NT2/D1 (cell line): Measurements from ENCODE around the gene SCN8A.
"Not testable (repeated sequence)": the region's sequence is repeated elsewhere in the genome, so short reads cannot be mapped to it uniquely, and the experiment has no call there.

ENCODE experiments used
- DNase-seq: peaks from one replicate; pipeline ENCODE4 v3.0.0-alpha.2; 2011; ENCODE audit warnings: low read depth, low spot score
- H3K27me3 ChIP-seq: 2 replicates; pipeline ENCODE4 v1.6.0; 2011; ENCODE audit warnings: mild to moderate bottlenecking; ENCODE audit not compliant: insufficient read length, insufficient read depth
- H3K36me3 ChIP-seq: 2 replicates; pipeline ENCODE4 v1.6.1; 2011; ENCODE audit warnings: mild to moderate bottlenecking, low read length, mixed read lengths; ENCODE audit not compliant: insufficient read depth, insufficient read length
- H3K4me1 ChIP-seq: 2 replicates; pipeline ENCODE4 v1.5.1; 2011; ENCODE audit not compliant: insufficient read depth, insufficient read length
- H3K4me3 ChIP-seq: 2 replicates; pipeline ENCODE4 v1.5.1; 2011; ENCODE audit warnings: low read depth; ENCODE audit not compliant: insufficient read length
- H3K9ac ChIP-seq: 2 replicates; pipeline ENCODE4 v1.6.0; 2011; ENCODE audit warnings: low read depth; ENCODE audit not compliant: insufficient read length
- H3K9me3 ChIP-seq: 2 replicates; pipeline ENCODE4 v1.5.1; 2011; ENCODE audit warnings: mild to moderate bottlenecking, low read length; ENCODE audit not compliant: insufficient read depth
- SUZ12 ChIP-seq: IDR thresholded peaks from 2 replicates; pipeline ENCODE4 v1.6.1; 2011; ENCODE audit not compliant: insufficient read length, insufficient read depth; ENCODE audit errors: extremely low read depth
- YY1 ChIP-seq: IDR thresholded peaks from 2 replicates; pipeline ENCODE4 v1.6.1; 2011; ENCODE audit not compliant: insufficient read length, insufficient read depth
- ZNF274 ChIP-seq: IDR thresholded peaks from 2 replicates; pipeline ENCODE4 v1.6.1; 2011; ENCODE audit warnings: mild to moderate bottlenecking, low read depth, low read length

Gene SCN8A

DNA sequence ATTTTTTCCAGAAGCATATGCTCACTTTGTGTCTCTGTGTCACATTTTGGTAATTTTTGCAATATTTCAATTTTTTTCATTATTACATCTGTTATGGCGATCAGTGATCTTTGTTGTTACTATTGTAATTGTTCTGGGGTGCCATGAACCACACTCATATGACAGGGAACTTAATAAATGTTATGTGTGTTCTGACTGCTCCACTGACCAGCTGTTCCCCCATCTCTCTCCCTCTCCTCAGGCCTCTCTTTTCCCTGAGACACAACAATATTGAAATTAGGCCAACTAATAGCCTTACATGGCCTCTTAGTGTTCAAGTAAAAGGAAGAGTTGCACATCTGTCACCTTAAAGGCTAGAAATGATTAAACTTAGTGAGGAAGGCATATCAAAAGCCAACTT is 46.0 kb downstream of the SCN8A start:
- no peak overlapping the region for H3K4me3 ChIP-seq
- DNase-seq, result no peak
- H3K9ac ChIP-seq, result no peak overlapping the region
- no peaks in the 10 kb centered on the region for H3K27me3 ChIP-seq
- TF ChIP-seq ZNF274 (no peak), SUZ12 (no peak), YY1 (no peak)
- no peaks in the 10 kb centered on the region for H3K4me1 ChIP-seq
- no peaks in the 10 kb centered on the region for H3K36me3 ChIP-seq
- H3K9me3 ChIP-seq, result peaks cover 22% of the 10 kb centered on the region; the same call in 1 of the 2 replicates

DNA sequence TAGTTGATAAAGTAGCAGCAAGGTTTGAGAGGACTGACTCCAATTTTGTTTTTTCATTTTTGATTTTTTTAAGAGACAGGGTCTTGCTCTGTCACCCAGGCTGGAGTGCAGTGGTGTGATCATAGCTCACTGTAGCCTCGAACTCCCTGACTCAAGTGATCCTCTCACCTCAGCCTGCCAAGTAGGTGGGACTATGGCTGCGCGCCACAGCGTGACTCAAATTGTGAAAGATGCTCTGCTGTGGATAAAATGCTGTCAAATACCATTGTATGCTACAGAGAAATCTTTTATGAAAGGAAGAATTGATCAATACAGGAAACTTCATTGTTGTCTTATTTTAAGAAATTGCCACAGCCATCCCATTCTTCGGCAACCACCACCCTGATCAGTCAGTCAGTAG is 48.3 kb downstream of the SCN8A start:
- TF ChIP-seq ZNF274 (no peak), YY1 (no peak), SUZ12 (no peak)
- Histone ChIP-seq H3K36me3 (no peaks in the 10 kb centered on the region), H3K4me1 (no peaks in the 10 kb centered on the region), H3K27me3 (no peaks in the 10 kb centered on the region), H3K9ac (no peak overlapping the region), H3K9me3 (peaks cover 36% of the 10 kb centered on the region), H3K4me3 (no peak overlapping the region)
- no peak for DNase-seq

DNA sequence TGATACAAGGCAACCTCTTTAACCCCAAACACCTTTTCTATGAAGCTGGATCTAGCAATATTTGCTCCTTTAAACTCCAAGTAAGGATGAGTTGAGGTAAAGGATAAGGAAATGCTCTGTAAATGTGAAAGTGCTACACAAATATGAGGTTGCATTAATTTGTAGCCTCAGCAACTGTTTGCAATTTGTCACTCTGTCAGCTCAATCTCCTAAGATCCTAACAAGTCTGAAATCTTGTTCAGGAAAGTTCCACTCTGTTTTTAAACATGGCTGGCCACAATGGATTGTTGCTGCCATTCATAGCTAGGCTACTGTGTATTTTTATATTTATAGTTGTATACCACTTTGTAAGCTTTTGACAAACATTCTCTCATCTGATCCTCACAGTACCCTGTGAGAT is 51.3 kb downstream of the SCN8A start:
- Histone ChIP-seq H3K9me3 (peaks cover 32% of the 10 kb centered on the region), H3K36me3 (no peaks in the 10 kb centered on the region), H3K9ac (no peak overlapping the region), H3K4me3 (no peak overlapping the region), H3K27me3 (no peaks in the 10 kb centered on the region), H3K4me1 (no peaks in the 10 kb centered on the region)
- DNase-seq, result no peak
- no peak for TF ChIP-seq SUZ12
- no peak for TF ChIP-seq ZNF274
- no peak for TF ChIP-seq YY1

DNA sequence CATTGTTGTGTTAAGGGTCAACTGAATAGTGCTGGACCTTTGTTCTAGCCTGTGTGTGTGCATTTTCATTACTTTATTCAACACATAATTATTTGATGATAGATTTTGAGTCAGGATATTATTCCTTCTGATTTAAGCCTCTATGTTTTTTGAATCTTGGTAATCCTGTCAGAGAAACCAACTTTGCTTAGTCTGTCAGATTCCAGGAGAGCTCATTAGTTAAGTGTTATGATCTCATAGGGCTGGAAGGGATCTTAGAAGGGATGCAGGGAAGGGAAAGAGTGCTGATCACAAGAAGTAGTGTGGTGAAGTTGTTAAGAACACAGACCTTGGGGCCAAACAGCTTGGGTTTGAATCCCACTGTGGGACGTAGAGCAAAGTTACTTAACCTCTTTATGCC is 52.9 kb downstream of the SCN8A start:
- H3K4me1 ChIP-seq, result no peaks in the 10 kb centered on the region
- peaks cover 39% of the 10 kb centered on the region for H3K9me3 ChIP-seq
- DNase-seq, result no peak
- H3K27me3 ChIP-seq, result no peaks in the 10 kb centered on the region
- no peak overlapping the region for H3K4me3 ChIP-seq
- no peaks in the 10 kb centered on the region for H3K36me3 ChIP-seq
- H3K9ac ChIP-seq, result no peak overlapping the region
- no peak for TF ChIP-seq SUZ12
- TF ChIP-seq YY1, result no peak
- TF ChIP-seq ZNF274, result no peak

DNA sequence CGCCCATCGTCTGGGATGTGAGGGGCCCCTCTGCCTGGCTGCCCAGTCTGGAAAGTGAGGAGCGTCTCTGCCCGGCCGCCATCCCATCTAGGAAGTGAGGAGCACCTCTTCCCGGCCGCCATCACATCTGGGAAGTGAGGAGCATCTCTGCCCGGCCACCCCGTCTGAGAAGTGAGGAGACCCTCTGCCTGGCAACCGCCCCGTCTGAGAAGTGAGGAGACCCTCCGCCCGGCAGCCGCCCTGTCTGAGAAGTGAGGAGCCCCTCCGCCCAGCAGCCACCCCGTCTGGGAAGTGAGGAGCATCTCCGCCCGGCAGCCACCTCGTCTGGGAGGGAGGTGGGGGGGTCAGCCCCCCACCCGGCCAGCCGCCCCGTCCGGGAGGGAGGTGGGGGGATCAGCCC is 53.7 kb downstream of the SCN8A start:
- not testable (repeated sequence) for H3K36me3 ChIP-seq, H3K4me3 ChIP-seq, H3K9ac ChIP-seq, DNase-seq, H3K4me1 ChIP-seq, H3K27me3 ChIP-seq
- peaks cover 46% of the 10 kb centered on the region for H3K9me3 ChIP-seq

DNA sequence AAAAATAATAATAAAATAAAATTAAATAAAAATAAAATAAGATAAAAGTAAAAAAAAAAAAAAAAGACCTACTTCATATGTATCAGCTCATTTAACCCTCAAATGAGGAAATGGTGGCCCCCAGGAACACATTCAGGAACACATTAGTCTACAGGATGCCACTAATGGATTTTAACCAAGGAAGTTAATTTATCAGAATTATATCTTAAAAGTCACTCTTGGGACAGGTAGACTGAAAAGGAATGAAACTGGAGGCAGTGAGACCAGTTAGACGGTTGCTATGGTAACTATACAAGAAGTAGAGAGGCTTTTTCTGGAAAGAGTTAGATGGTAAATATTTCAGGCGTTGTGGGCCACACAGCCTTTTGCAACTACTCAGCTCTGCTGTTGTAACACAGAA is 54.9 kb downstream of the SCN8A start:
- Histone ChIP-seq H3K9ac (no peak overlapping the region), H3K27me3 (no peaks in the 10 kb centered on the region), H3K4me1 (no peaks in the 10 kb centered on the region), H3K9me3 (peaks cover 58% of the 10 kb centered on the region), H3K36me3 (no peaks in the 10 kb centered on the region), H3K4me3 (no peak overlapping the region)
- TF ChIP-seq ZNF274, result no peak
- no peak for TF ChIP-seq SUZ12
- no peak for TF ChIP-seq YY1
- DNase-seq, result no peak

DNA sequence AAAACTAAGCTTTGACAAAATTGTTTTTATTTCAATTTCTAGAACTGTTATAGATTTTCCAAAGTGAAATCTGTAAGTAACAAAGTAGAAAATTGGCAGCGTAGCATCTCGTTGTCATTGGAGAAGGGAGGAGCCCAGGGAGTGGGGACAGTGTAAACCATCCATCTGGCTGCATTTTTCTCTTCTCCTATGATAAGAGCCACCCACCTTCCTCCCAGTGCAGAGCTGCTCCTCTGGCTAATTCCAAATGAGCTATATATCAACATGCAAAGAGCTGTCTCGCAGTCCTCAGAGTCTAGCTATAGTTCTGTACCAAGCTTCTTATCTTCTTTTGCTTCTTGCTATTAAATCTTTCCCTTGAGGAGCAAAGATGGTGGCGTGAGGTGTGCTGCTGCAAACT is 56.6 kb downstream of the SCN8A start:
- TF ChIP-seq SUZ12 (no peak), YY1 (no peak), ZNF274 (no peak)

DNA sequence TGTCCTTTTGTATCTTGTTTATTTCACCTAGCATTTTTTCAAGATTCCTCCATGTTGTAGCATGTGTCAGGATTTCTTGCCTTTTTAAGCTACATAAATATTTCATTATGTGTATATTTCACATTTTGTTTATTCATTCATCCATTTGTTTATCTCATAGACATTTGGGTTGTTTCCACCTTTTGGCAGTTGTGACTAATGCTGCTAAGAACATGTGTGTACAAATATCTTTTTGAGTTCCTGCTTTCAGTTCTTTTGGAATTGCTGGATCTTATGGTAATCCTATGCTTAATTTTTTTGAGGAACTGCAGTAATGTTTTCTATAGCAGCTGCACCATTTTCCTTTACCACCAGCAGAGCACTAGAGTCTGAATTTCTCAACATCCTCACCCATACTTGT is 62.4 kb downstream of the SCN8A start:
- no peak overlapping the region for H3K4me3 ChIP-seq
- TF ChIP-seq YY1, result no peak
- TF ChIP-seq ZNF274, result no peak
- TF ChIP-seq SUZ12, result no peak
- H3K4me1 ChIP-seq, result no peaks in the 10 kb centered on the region
- no peak for DNase-seq
- peaks cover 28% of the 10 kb centered on the region; the same call in 1 of the 2 replicates for H3K9me3 ChIP-seq
- H3K36me3 ChIP-seq, result no peaks in the 10 kb centered on the region
- H3K9ac ChIP-seq, result no peak overlapping the region
- H3K27me3 ChIP-seq, result no peaks in the 10 kb centered on the region

More for the DNA sequence above, 56.6 kb downstream of the SCN8A start:
- Histone ChIP-seq H3K27me3 (no peaks in the 10 kb centered on the region), H3K9me3 (peaks cover 62% of the 10 kb centered on the region), H3K9ac (no peak overlapping the region), H3K4me3 (no peak overlapping the region), H3K4me1 (no peaks in the 10 kb centered on the region), H3K36me3 (no peaks in the 10 kb centered on the region)
- DNase-seq, result no peak
